SK-N-SH (cell line): ENCODE data around the gene SELENOI. TPM values are rescaled to one million over a fixed set of nuclear protein-coding genes. Genes with fewer than 3 reads are reported as not detected.

Experiments used
- CTCF ChIA-PET: fragments of 300-600, 350-600 bp; formaldehyde crosslinking; extraction: SDS; loops from one replicate; lab custom pipeline; 2021; lab: Yijun Ruan, JAX
- POLR2A ChIA-PET: fragments of 350-600 bp; sonication (Branson Sonifier 250); formaldehyde crosslinking; extraction: SDS; loops from one replicate; lab custom pipeline; 2020; ENCODE audit warnings: antibody characterized with exemption, inconsistent platforms; lab: Yijun Ruan, JAX
- DNase-seq: peaks from one replicate; pipeline ENCODE4 v3.0.0; 2012
- H2AFZ ChIP-seq: fragments of 200-600 bp; sonication (generic); 2 replicates; pipeline ENCODE4 v1.8.1; 2016; ENCODE audit warnings: antibody characterized with exemption, mild to moderate bottlenecking, low read depth
- H3F3A ChIP-seq: fragments of 200-600 bp; sonication (generic); replicated peaks from 2 replicates; pipeline ENCODE3; 2016; ENCODE audit warnings: antibody characterized with exemption, mild to moderate bottlenecking; ENCODE audit not compliant: insufficient read depth
- H3K27ac ChIP-seq, 2 experiments: fragments of 200-500 bp in 1 of 2; fragments of 200-600 bp in 1 of 2; sonication (Bioruptor generic) in 1 of 2; sonication (generic), shearing (Covaris generic) in 1 of 2; 2 replicates each; pipeline versions ENCODE4 v1.5.1 to v1.6.1; 2014 to 2016; ENCODE audit warnings: low read depth in 2 of 2, inconsistent platforms in 1 of 2, low read length in 1 of 2, mild to moderate bottlenecking in 1 of 2, mixed read lengths in 1 of 2
- H3K27me3 ChIP-seq: fragments of 200-600 bp; sonication (generic), shearing (Covaris generic); 2 replicates; pipeline ENCODE4 v1.6.1; 2016; ENCODE audit warnings: mixed run types; ENCODE audit not compliant: insufficient read depth
- H3K36me3 ChIP-seq, 2 experiments: fragments of 200-500 bp in 1 of 2; fragments of 200-600 bp in 1 of 2; sonication (Bioruptor generic) in 1 of 2; sonication (generic) in 1 of 2; replicated peaks in 1 of 2; 2 replicates each; pipeline versions ENCODE3 to v1.5.1; 2014 to 2016; ENCODE audit warnings: low read length in 1 of 2, mild to moderate bottlenecking in 1 of 2; ENCODE audit not compliant: insufficient read depth in 2 of 2, control insufficient read depth in 1 of 2
- H3K4me1 ChIP-seq, 2 experiments: fragments of 200-500 bp in 1 of 2; fragments of 200-600 bp in 1 of 2; sonication (Bioruptor generic) in 1 of 2; sonication (generic), shearing (Covaris generic) in 1 of 2; 2 replicates each; pipeline versions ENCODE4 v1.5.1 to v1.6.1; 2014 to 2016; ENCODE audit warnings: low read depth in 1 of 2, low read length in 1 of 2, mixed run types in 1 of 2; ENCODE audit not compliant: insufficient read depth in 2 of 2, control insufficient read depth in 1 of 2
- H3K4me2 ChIP-seq: fragments of 200-600 bp; sonication (generic), shearing (Covaris generic); 2 replicates; pipeline ENCODE4 v1.6.1; 2017; ENCODE audit warnings: mixed run types
- H3K4me3 ChIP-seq, 2 experiments: fragments of 200-500 bp in 1 of 2; fragments of 200-600 bp in 1 of 2; sonication (Bioruptor generic) in 1 of 2; sonication (generic), shearing (Covaris generic) in 1 of 2; 2 replicates each; pipeline versions ENCODE4 v1.5.1 to v1.8.1; 2014 to 2016; ENCODE audit warnings: low read depth in 2 of 2, inconsistent platforms in 1 of 2, low read length in 1 of 2, mild to moderate bottlenecking in 1 of 2, mixed read lengths in 1 of 2, moderate library complexity in 1 of 2
- H3K79me2 ChIP-seq: fragments of 200-600 bp; sonication (generic); 2 replicates; pipeline ENCODE4 v1.8.1; 2017; ENCODE audit warnings: mild to moderate bottlenecking; ENCODE audit not compliant: insufficient read depth
- H3K9ac ChIP-seq: fragments of 200-600 bp; sonication (generic); 2 replicates; pipeline ENCODE4 v1.6.1; 2017; ENCODE audit warnings: mixed run types
- H3K9me2 ChIP-seq: fragments of 200-600 bp; sonication (generic); 2 replicates; pipeline ENCODE4 v1.6.1; 2017; ENCODE audit warnings: mixed run types
- H3K9me3 ChIP-seq: fragments of 200-600 bp; sonication (generic); 2 replicates; pipeline ENCODE4 v1.6.1; 2017; ENCODE audit warnings: mixed run types, mild to moderate bottlenecking, moderate library complexity
- H4K20me1 ChIP-seq: fragments of 200-600 bp; sonication (generic); 2 replicates; pipeline ENCODE4 v1.6.1; 2017; ENCODE audit warnings: mild to moderate bottlenecking, mixed run types; ENCODE audit not compliant: insufficient read depth
- EP300 ChIP-seq, 2 experiments: IDR thresholded peaks; 2 replicates each; pipeline versions ENCODE4 v1.4.0 to v1.6.1; 2012; ENCODE audit warnings: borderline replicate concordance in 1 of 2, low read depth in 1 of 2, low read length in 1 of 2
- FOSL2 ChIP-seq: IDR thresholded peaks from 2 replicates; pipeline ENCODE4 v1.4.0; 2012; ENCODE audit warnings: low read depth, mild to moderate bottlenecking, moderate library complexity, borderline replicate concordance
- FOXJ3 ChIP-seq: sonication (generic); formaldehyde crosslinking; IDR thresholded peaks from 2 replicates; pipeline ENCODE4 v1.5.1; 2020; ENCODE audit warnings: mild to moderate bottlenecking, missing genetic modification reagents
- FOXM1 ChIP-seq: IDR thresholded peaks from 2 replicates; pipeline ENCODE4 v1.4.0; 2012; ENCODE audit warnings: low read depth, mild to moderate bottlenecking
- GATA2 ChIP-seq: sonication (generic); formaldehyde crosslinking; IDR thresholded peaks from 2 replicates; pipeline ENCODE4 v1.5.0; 2020; ENCODE audit warnings: mild to moderate bottlenecking, missing genetic modification reagents
- JUND ChIP-seq: IDR thresholded peaks from 2 replicates; pipeline ENCODE4 v1.4.0; 2012
- MXI1 ChIP-seq: IDR thresholded peaks from 2 replicates; pipeline ENCODE4 v1.6.1; 2012; ENCODE audit warnings: mild to moderate bottlenecking, low read depth, low read length, improper control_type of control experiment
- NFIC ChIP-seq: IDR thresholded peaks from 2 replicates; pipeline ENCODE4 v1.4.0; 2012; ENCODE audit warnings: borderline replicate concordance
- PBX3 ChIP-seq: IDR thresholded peaks from 2 replicates; pipeline ENCODE4; 2012
- POLR2AphosphoS5 ChIP-seq: IDR thresholded peaks from 2 replicates; pipeline ENCODE4 v1.6.1; 2012; ENCODE audit warnings: low read depth, low read length
- RAD21 ChIP-seq: IDR thresholded peaks from 2 replicates; pipeline ENCODE4 v1.6.1; 2012; ENCODE audit warnings: mild to moderate bottlenecking, low read length
- RCOR1 ChIP-seq: fragments of 150-350 bp; IDR thresholded peaks from 2 replicates; pipeline ENCODE4 v1.6.1; 2017; ENCODE audit warnings: antibody characterized with exemption, low read length
- RXRA ChIP-seq: IDR thresholded peaks from 2 replicates; pipeline ENCODE4 v1.4.0; 2012; ENCODE audit warnings: low read depth, mild to moderate bottlenecking, borderline replicate concordance
- SMC3 ChIP-seq: IDR thresholded peaks from 2 replicates; pipeline ENCODE4 v1.6.1; 2012; ENCODE audit warnings: low read depth, low read length, improper control_type of control experiment
- TCF12 ChIP-seq: IDR thresholded peaks from 2 replicates; pipeline ENCODE4 v1.4.0; 2012
- TEAD4 ChIP-seq: IDR thresholded peaks from 2 replicates; pipeline ENCODE4 v1.4.0; 2012; ENCODE audit warnings: mild to moderate bottlenecking, borderline replicate concordance; ENCODE audit not compliant: insufficient read depth
- USF2 ChIP-seq: fragments of 150-350 bp; IDR thresholded peaks from 2 replicates; pipeline ENCODE4 v1.6.1; 2017; ENCODE audit warnings: antibody characterized with exemption, low read length, low read depth, borderline replicate concordance
- YY1 ChIP-seq: IDR thresholded peaks from 2 replicates; pipeline ENCODE4 v1.4.0; 2012; ENCODE audit warnings: low read depth, mild to moderate bottlenecking
- ZBTB33 ChIP-seq: IDR thresholded peaks from 2 replicates; pipeline ENCODE4 v1.4.0; 2012; ENCODE audit warnings: low read depth, borderline replicate concordance
- WGBS: methylation state at CpG from one replicate; pipeline ENCODE4 v1.1.6; 2017; ENCODE audit warnings: low lambda C conversion rate; 5-methylcytosine and 5-hydroxymethylcytosine counted together
- polyA plus RNA-seq, 3 experiments: library from polyadenylated mRNA; depleted of rRNA; stranded (reverse); fragments of >200 nt; gene quantifications; 2 replicates each; pipeline ENCODE4 v1.2.3, GENCODE V29; 2012

The SELENOI gene
- polyA plus RNA-seq, 1 of the 3 experiments (the other 2 are of a cell fraction) = 4.4 TPM

- no peak for DNase-seq
- H3K4me3 ChIP-seq = no peak overlapping the region
- H3K9ac ChIP-seq = no peak overlapping the region
- no peak overlapping the region for H3K27ac ChIP-seq
- H3F3A ChIP-seq = peaks cover 6% of the 10 kb centered on the region
- no peak overlapping the region for H3K4me2 ChIP-seq
- TF ChIP-seq USF2 (no peak), FOXJ3 (CRISPR knock-in tag) (no peak), SMC3 (no peak), FOXM1 (no peak), POLR2AphosphoS5 (no peak), RCOR1 (no peak), MXI1 (no peak), TEAD4 (no peak), NFIC (no peak), JUND (no peak), EP300 (IDR thresholded peaks at IDR 0.05; ENCODE audit: borderline replicate concordance in 1 of 2, low read depth in 1 of 2, low read length in 1 of 2) (no peak), RXRA (no peak), FOSL2 (no peak), RAD21 (no peak), YY1 (no peak)
- TF ChIP-seq, all 33 proteins: peak for 0
- Histone ChIP-seq H3K36me3 (no peaks in the 10 kb centered on the region), H3K9me2 (no peaks in the 10 kb centered on the region), H4K20me1 (peaks cover 57% of the 10 kb centered on the region), H3K4me1 (peaks cover 6 to 10% of the 10 kb centered on the region in 2 experiments; a peak in 3 of 4 replicates), H3K27me3 (no peaks in the 10 kb centered on the region), H2AFZ (no peak overlapping the region), H3K79me2 (peaks cover 77% of the 10 kb centered on the region), H3K9me3 (no peaks in the 10 kb centered on the region)
- 97% methylated on average over 4 of the region's 4 CpGs for WGBS
- ChIA-PET CTCF (no interaction called here), POLR2A (no interaction called here)
Observed at GRCh38 chr2:26359886-26360473, 14.0 kb downstream of the SELENOI start.

- no peaks in the 10 kb centered on the region for H3K27me3 ChIP-seq
- no peaks in the 10 kb centered on the region for H3K9me3 ChIP-seq
- H3K27ac ChIP-seq = no peak overlapping the region
- H3K79me2 ChIP-seq = peaks cover 49% of the 10 kb centered on the region
- no peak overlapping the region for H3K4me2 ChIP-seq
- POLR2A ChIA-PET = no interaction called here
- H3K4me1 ChIP-seq = peaks cover 0 to 22% of the 10 kb centered on the region in 2 experiments; a peak in 2 of 4 replicates
- no peak overlapping the region for H2AFZ ChIP-seq
- no peak overlapping the region for H3K4me3 ChIP-seq
- WGBS = 56% methylated on average over 4 of the region's 4 CpGs
- no peaks in the 10 kb centered on the region for H3K9me2 ChIP-seq
- no peaks in the 10 kb centered on the region for H3F3A ChIP-seq
- H4K20me1 ChIP-seq = peaks cover 49% of the 10 kb centered on the region
- no peak for DNase-seq
- peaks cover 19 to 28% of the 10 kb centered on the region in 2 experiments for H3K36me3 ChIP-seq
- no peak overlapping the region for H3K9ac ChIP-seq
- TF ChIP-seq JUND = peak; percentile 64
- TF ChIP-seq NFIC = peak; percentile 52
- TF ChIP-seq TCF12 = peak; percentile 47; the same call in 1 of the 2 replicates
- TF ChIP-seq FOXJ3 (CRISPR knock-in tag) = no peak
- TF ChIP-seq PBX3 = peak; percentile 81
- TF ChIP-seq GATA2 = no peak
- no peak; a peak in 1 of 4 replicates for TF ChIP-seq EP300 (IDR thresholded peaks at IDR 0.05; ENCODE audit: borderline replicate concordance in 1 of 2, low read depth in 1 of 2, low read length in 1 of 2)
- no peak for TF ChIP-seq POLR2AphosphoS5
- TF ChIP-seq FOSL2 = peak; percentile 60; the same call in 1 of the 2 replicates
- TF ChIP-seq ZBTB33 = no peak
- CTCF ChIA-PET = interaction anchor here (1.2 to 1.6 kb wide), 2 partner anchors 16 to 21 kb away, joined by 3 read pairs; partner anchors contain the start of gene ADGRF3
Observed at GRCh38 chr2:26363323-26363722, 17.4 kb downstream of the SELENOI start.
